ENCODE data around the gene PPP1R3F.

The PPP1R3F gene, protein sequence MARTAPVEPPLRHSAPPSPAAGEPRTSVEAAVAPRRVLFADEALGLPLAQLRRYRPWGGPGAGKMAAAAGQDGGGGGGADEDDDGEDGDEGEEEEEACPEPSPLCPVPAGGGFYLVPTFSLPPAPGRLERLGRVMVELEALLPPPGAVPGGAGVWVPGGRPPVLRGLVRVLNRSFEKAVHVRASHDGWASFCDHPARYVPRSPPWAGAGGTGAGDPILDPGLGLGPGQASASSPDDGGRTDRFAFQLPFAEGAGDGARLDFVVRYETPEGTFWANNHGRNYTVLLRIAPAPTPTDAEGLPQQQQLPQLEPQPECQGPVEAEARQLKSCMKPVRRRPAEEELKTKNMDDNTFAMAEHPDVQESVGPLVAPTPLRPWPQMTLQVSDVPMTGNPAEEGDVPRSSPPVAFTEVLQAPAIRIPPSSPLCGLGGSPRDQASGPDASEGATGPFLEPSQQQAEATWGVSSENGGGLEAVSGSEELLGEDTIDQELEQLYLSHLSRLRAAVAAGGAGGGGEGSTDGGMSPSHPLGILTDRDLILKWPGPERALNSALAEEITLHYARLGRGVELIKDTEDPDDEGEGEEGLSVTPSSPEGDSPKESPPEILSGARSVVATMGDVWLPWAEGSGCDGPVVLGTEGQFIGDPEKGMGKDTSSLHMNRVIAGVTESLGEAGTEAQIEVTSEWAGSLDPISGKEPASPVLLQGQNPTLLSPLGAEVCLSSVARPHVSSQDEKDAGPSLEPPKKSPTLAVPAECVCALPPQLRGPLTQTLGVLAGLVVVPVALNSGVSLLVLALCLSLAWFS

DNA sequence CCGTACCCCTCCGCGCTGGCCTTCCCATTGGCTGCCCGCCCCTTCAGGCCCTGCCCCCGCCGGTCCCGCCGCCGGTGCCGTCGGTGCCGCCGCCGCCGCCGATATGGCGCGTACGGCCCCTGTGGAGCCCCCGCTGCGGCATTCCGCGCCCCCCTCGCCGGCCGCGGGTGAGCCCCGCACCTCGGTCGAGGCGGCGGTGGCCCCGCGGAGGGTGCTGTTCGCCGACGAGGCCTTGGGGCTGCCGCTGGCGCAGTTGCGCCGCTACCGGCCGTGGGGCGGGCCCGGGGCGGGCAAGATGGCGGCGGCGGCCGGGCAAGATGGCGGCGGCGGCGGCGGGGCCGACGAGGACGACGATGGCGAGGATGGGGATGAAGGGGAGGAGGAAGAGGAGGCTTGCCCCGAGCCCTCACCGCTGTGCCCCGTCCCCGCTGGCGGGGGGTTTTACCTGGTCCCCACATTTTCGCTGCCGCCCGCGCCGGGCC lies at the start of gene PPP1R3F:
Gene PPP1R3F, plus strand, starts transcription at position 27 of the 482 bp plus-strand sequence. Its CDS starts 77 bp downstream, at position 104.
- H3K36me3 ChIP-seq (replicated peaks; ENCODE audit: low read depth, low read length): peaks cover 8% of the 10 kb centered on the region
- H3K4me3 ChIP-seq (ENCODE audit: low read length): peak within 1 kb of the TSS; percentile 99
- H3K9me3 ChIP-seq (ENCODE audit: insufficient read depth, low read length): no peaks in the 10 kb centered on the region
- no peaks in the 10 kb centered on the region for H3K27me3 ChIP-seq (ENCODE audit: low read depth, low read length)
- no peaks in the 10 kb centered on the region for H4K20me1 ChIP-seq (ENCODE audit: insufficient read depth, low read length)
- H3K27ac ChIP-seq (ENCODE audit: low read length): peak within 1 kb of the TSS; percentile 79
- H3K79me2 ChIP-seq (ENCODE audit: low read length): peaks cover 31% of the 10 kb centered on the region
- TF ChIP-seq, protein P1, sequence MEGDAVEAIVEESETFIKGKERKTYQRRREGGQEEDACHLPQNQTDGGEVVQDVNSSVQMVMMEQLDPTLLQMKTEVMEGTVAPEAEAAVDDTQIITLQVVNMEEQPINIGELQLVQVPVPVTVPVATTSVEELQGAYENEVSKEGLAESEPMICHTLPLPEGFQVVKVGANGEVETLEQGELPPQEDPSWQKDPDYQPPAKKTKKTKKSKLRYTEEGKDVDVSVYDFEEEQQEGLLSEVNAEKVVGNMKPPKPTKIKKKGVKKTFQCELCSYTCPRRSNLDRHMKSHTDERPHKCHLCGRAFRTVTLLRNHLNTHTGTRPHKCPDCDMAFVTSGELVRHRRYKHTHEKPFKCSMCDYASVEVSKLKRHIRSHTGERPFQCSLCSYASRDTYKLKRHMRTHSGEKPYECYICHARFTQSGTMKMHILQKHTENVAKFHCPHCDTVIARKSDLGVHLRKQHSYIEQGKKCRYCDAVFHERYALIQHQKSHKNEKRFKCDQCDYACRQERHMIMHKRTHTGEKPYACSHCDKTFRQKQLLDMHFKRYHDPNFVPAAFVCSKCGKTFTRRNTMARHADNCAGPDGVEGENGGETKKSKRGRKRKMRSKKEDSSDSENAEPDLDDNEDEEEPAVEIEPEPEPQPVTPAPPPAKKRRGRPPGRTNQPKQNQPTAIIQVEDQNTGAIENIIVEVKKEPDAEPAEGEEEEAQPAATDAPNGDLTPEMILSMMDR (IDR thresholded peaks at IDR 0.05; ENCODE audit: low read depth, low read length): no peak
- no peak for TF ChIP-seq EZH2phosphoT487 (IDR thresholded peaks at IDR 0.05; ENCODE audit: low read depth)
- peak within 1 kb of the TSS; percentile 92 for H2AFZ ChIP-seq (ENCODE audit: low read depth, low read length)
- peak within 1 kb of the TSS; percentile 97 for H3K9ac ChIP-seq (ENCODE audit: low read length)
- peaks cover 15% of the 10 kb centered on the region for H3K4me1 ChIP-seq (ENCODE audit: low read length)
- H3K4me2 ChIP-seq (ENCODE audit: low read length): peak within 1 kb of the TSS; percentile 97

DNA sequence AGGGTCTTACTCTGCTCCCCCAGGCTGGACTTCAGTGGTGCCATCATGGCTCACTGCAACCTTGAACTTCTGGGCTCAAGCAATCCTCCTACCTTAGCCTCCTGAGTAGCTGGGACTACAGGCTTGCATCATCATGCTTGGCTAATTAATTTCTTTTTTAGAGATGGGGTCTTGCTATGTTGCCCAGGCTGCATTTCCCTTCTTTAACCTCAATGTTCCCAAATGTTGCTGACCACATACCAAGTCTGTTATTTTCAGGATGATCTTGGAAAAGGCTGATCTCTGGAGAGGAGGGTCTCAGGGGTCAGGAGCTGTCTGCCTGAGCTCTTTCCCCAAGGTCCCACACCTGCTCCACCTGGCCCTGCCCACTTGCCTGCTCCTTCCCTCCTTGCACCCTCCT lies 49.5 kb upstream of the PPP1R3F start:
- TF ChIP-seq EZH2phosphoT487 (IDR thresholded peaks at IDR 0.05; ENCODE audit: low read depth): no peak
- TF ChIP-seq, protein P1 (IDR thresholded peaks at IDR 0.05; ENCODE audit: low read depth, low read length): no peak
- Histone ChIP-seq H3K9me3 (ENCODE audit: insufficient read depth, low read length) (no peaks in the 10 kb centered on the region), H3K36me3 (replicated peaks; ENCODE audit: low read depth, low read length) (no peaks in the 10 kb centered on the region), H3K79me2 (ENCODE audit: low read length) (no peaks in the 10 kb centered on the region), H3K27ac (ENCODE audit: low read length) (no peak overlapping the region), H2AFZ (ENCODE audit: low read depth, low read length) (no peak overlapping the region), H3K4me3 (ENCODE audit: low read length) (no peak overlapping the region), H3K27me3 (ENCODE audit: low read depth, low read length) (no peaks in the 10 kb centered on the region), H3K4me2 (ENCODE audit: low read length) (no peak overlapping the region), H3K4me1 (ENCODE audit: low read length) (peaks cover 7% of the 10 kb centered on the region), H4K20me1 (ENCODE audit: insufficient read depth, low read length) (no peaks in the 10 kb centered on the region), H3K9ac (ENCODE audit: low read length) (no peak overlapping the region)

DNA sequence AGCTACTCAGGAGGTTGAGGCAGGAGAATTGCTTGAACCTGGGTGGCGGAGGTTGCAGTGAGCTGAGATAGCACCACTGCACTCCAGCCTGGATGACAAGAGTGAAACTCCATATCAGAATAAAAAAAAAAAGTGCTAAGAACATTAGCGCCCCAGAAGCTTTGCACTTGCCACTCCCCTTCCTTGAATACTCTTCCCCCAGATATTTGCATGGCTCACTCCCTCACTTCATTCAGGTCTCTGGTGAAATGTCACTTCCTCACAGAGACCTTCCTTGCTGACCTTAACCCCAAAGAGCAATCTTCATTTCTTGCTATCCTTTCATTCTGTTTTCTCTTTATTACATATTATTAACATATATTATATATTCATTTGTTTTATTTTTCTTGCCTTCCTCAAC lies 47.7 kb upstream of the PPP1R3F start:
- Histone ChIP-seq H3K4me1 (ENCODE audit: low read length) (peaks cover 7% of the 10 kb centered on the region), H3K27me3 (ENCODE audit: low read depth, low read length) (no peaks in the 10 kb centered on the region), H3K9ac (ENCODE audit: low read length) (no peak overlapping the region), H3K36me3 (replicated peaks; ENCODE audit: low read depth, low read length) (no peaks in the 10 kb centered on the region), H3K79me2 (ENCODE audit: low read length) (no peaks in the 10 kb centered on the region), H3K9me3 (ENCODE audit: insufficient read depth, low read length) (no peaks in the 10 kb centered on the region), H4K20me1 (ENCODE audit: insufficient read depth, low read length) (no peaks in the 10 kb centered on the region), H3K4me3 (ENCODE audit: low read length) (no peak overlapping the region), H2AFZ (ENCODE audit: low read depth, low read length) (no peak overlapping the region), H3K27ac (ENCODE audit: low read length) (no peak overlapping the region), H3K4me2 (ENCODE audit: low read length) (no peak overlapping the region)
- no peak for TF ChIP-seq EZH2phosphoT487 (IDR thresholded peaks at IDR 0.05; ENCODE audit: low read depth)
- TF ChIP-seq, protein P1 (IDR thresholded peaks at IDR 0.05; ENCODE audit: low read depth, low read length): no peak

DNA sequence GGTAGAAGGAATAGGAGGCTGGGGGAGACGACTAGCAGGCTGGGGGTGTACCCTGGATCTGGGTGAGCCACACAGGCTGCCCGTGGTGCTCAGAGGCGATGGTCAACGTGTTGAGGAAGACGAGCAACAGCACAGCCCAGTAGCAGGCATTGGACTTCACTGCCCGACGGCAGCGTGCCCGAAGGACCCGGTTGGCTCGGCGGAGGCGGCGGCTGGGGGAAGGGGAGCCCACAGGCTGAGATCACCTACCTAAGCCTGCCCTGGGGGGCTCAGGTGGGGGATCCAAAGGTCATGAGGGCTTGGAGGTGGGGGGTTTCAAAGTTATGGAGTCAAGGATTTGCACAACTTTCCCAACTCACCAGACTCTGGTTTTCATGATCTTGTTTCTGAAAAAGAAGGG lies 43.7 kb upstream of the PPP1R3F start:
- H3K9me3 ChIP-seq (ENCODE audit: insufficient read depth, low read length): no peaks in the 10 kb centered on the region
- H3K36me3 ChIP-seq (replicated peaks; ENCODE audit: low read depth, low read length): no peaks in the 10 kb centered on the region
- no peak overlapping the region for H3K4me2 ChIP-seq (ENCODE audit: low read length)
- no peak overlapping the region for H3K9ac ChIP-seq (ENCODE audit: low read length)
- no peaks in the 10 kb centered on the region for H3K27me3 ChIP-seq (ENCODE audit: low read depth, low read length)
- H3K27ac ChIP-seq (ENCODE audit: low read length): no peak overlapping the region
- H3K79me2 ChIP-seq (ENCODE audit: low read length): no peaks in the 10 kb centered on the region
- H3K4me3 ChIP-seq (ENCODE audit: low read length): no peak overlapping the region
- peaks cover 5% of the 10 kb centered on the region; the same call in 1 of the 2 replicates for H3K4me1 ChIP-seq (ENCODE audit: low read length)
- H4K20me1 ChIP-seq (ENCODE audit: insufficient read depth, low read length): no peaks in the 10 kb centered on the region
- TF ChIP-seq EZH2phosphoT487 (IDR thresholded peaks at IDR 0.05; ENCODE audit: low read depth): no peak
- TF ChIP-seq, protein P1 (IDR thresholded peaks at IDR 0.05; ENCODE audit: low read depth, low read length): no peak
- H2AFZ ChIP-seq (ENCODE audit: low read depth, low read length): no peak overlapping the region
